ENCODE measurements around the gene MTLN.
"Not testable (repeated sequence)": the region's sequence is repeated elsewhere in the genome, so short reads cannot be mapped to it uniquely, and the experiment has no call there.

Gene MTLN

DNA sequence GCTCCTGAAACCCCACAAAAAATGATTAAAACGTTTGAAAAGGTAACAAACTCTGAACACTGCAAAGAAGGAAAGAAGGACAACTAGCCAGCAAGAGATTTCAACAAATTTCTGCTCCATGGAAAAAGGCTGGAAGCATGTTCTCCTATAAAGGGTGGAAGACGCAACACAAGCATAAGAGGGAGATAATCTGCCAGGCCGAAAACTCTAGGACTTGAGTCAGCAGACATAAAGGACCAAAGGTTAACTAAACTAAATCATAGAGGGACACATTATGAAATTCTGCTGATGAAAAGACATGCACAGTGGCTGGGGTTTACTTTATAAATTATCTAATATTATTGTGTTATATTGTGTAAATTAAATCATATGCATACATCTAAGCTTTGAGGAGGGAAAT, 14.3 kb downstream of the MTLN start:
- DNase-seq, result no peak

DNA sequence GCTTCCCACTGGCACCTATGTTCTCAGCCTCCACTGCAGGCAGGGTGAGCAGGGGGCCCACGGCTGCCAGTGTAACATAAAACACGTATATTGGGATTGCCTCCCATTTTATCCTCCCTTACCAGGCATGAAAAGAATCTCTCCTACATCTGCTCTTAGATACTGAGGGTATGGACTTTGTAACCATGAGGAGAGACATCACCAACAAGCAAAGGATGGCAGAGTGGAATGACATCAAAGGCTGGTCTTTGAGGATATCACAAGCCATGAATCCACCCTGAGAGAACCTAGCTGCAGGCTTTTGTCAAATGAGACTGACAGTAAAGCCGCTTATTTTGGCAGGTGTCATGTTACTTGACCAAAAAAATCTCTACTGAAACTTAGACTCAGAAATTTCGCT, 14.9 kb downstream of the MTLN start:
- DNase-seq, result no peak

DNA sequence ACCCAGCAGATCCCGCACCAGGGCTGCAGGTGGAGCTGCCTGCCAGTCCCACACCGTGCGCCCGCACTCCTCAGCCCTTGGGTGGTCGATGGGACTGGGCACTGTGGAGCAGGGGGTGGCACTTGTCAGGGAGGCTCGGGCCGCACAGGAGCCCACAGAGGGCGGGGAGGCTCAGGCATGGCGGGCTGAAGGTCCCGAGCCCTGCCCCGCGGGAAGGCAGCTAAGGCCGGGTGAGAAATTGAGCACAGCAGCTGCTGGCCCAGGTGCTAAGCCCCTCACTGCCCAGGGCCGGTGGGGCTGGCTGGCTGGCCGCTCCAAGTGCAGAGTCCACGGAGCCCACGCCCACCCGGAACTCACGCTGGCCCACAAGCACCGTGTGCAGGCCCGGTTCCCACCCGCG, 22.2 kb downstream of the MTLN start:
- not testable (repeated sequence) for DNase-seq

DNA sequence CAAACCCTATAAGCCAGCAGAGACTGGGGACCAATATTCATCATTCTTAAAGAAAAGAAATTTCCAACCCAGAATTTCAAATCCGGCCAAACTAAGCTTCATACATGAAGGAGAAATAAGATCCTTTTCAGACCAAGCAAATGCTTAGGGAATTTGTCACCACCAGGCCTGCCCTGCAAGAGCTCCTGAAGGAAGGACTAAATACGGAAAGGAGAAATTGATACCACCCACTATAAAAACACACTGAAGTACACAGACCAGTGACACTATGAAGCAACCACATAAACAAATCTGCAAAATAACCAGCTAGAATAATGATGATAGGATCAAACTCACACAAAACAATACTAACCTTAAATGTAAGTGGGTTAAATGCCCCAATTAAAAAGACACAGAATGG, 29.9 kb downstream of the MTLN start:
- DNase-seq, result no peak

DNA sequence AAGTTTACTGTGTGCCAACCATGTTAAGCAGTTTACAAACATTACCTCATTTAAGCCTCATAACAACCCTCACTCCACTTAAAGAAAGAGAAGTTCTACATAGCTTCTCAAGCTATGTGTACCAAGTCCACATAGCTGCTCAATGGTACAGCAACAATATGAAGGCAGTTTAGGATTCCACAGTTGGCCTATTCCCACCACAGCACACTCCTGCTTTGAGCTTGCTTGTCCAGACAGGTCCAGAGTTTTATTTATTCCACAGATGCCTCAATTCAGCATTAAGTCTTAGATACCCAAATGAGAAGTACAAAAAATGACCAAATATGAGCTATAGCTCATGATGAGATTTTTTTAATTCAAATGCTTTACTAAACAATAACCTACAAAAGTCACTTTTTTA, 32.3 kb downstream of the MTLN start:
- DNase-seq, result no peak

DNA sequence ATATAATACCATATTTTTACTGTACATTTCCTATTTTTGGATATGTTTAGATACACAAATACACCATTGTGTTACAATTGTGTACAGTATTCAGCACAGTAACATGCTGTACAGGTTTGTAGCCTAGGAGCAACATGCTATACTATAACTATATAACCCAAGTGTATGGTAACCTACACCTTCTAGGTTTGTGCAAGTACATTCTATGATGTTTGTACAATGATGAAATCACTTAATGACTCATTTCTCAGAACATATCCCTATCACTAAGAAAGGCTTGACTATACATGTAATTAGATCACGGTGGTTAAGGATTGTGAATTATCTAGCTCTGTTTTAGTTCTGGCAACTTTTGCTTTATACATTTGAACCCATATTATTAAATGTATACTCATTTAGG, 38.8 kb downstream of the MTLN start:
- DNase-seq, result no peak

DNA sequence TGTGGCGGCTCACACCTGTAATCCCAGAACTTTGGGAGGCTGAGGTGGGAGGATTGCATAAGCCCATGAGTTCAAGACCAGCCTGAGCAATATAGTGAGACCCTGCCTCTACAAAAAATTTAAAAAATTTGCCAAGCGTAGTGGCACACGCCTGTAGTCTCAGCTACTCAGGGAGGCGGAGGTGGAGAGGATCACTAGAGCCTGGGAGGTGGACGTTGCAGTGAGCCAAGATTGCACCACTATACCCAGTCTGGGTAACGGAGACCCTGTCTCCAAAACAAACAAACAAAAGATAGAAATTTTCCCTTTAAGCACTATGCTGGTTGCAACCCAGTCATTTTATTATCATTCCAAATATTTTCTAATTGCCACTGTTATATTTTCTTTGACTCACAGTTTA, 39.8 kb downstream of the MTLN start:
- DNase-seq, result no peak

DNA sequence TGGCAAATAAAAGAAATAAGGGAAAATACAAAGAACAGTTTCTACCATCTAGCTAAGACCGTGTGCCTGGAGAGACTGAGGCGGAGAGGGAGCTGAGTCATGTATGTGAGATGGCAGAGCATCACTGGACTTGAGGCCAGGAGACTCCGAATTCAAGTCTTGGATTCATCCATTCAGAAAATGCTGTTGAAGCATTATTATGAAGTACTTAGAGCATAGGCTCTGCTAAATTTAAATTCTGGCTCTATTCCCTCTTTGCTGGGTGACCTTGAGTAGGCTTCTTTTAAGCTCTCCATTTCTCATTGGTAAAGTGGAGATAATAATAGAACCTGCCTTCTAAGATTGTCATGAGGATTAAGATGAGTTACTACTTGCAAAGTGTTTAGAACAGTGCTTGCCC, 42.2 kb downstream of the MTLN start:
- no peak for DNase-seq

DNA sequence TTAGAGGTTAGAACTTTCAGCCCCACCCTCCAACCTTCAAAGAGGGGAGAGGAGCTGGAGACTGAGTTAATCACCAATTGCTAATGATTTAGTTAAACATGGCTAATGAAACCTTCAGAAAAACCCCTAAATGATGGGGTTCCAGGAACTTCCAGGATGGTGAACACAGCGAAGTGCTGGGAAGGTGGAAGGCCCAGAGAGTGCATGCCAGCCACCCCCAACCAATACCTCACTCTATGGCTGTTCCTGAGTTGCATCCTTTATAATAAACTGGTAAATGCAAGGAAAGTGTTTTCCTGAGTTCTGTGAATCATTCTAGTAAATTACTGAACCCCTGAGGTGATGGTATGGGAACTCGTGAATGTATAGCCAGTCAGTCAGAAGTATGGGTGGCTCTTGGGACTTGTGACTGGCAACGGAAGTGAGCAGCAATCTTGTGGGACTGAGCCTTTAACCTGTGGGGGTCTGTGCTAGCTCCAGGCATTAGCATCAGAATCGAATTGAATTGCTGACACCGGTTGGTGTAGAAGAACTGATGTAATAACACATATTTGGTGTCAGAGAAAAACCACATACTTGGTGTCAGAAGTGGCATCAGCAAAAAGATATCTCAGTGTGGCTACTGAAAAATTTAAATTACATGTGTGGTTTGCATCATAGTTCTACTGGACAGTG, 44.9 kb downstream of the MTLN start:
- no peak for DNase-seq

DNA sequence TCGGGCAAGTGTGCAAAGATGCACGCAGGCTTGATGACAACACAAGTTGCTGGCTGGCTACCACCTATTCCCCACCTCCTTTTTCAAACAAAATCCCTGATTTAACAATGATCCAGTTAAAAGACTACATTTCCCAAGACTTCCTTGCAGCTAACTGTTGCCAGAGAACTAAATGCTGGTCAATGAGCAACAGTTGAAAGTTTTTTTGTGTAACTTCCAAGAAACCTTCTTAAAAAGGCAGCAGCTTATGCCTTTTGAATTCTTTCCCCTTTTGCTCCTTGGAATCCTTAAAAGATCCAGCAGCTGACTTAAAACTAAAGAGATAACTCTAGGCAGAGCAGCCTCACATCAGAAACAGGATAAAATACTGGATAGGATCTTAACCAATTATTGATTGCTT, 46.1 kb downstream of the MTLN start:
- no peak for DNase-seq
